ENCODE measurements around the gene ARHGAP6.

The ARHGAP6 gene

DNA sequence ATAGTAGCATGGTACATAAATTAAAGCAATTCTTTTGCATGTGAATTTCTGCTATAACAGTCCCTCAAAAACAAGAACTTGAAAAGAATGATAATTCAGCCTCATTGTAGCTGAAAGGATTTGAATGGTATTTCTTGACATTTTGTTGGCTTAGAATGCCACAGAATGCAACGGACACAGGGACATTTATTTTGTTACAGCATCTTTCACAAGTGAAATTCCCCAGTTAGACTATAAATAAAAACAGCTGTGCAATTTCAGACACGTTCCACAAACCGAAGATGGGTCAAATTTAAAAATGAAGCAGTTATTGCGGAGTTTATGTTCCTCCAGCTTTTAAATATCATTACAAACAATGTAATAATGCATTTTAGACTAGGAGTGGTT lies 455.3 kb downstream of the ARHGAP6 start:
- Histone ChIP-seq H3K36me3 (ENCODE audit: low read depth) (no peaks in the 10 kb centered on the region), H3K4me1 (ENCODE audit: insufficient read depth, poor library complexity, severe bottlenecking) (no peaks in the 10 kb centered on the region), H3K27ac (ENCODE audit: poor library complexity, severe bottlenecking) (no peak overlapping the region), H3K27me3 (ENCODE audit: insufficient read depth, poor library complexity, severe bottlenecking) (no peaks in the 10 kb centered on the region), H3K4me3 (ENCODE audit: severe bottlenecking) (no peak overlapping the region), H3K9me3 (ENCODE audit: severe bottlenecking) (no peaks in the 10 kb centered on the region)
- ATAC-seq (ENCODE audit: low read depth) (no peak), DNase-seq (ENCODE audit: low spot score) (no peak)
- TF ChIP-seq, protein P1, sequence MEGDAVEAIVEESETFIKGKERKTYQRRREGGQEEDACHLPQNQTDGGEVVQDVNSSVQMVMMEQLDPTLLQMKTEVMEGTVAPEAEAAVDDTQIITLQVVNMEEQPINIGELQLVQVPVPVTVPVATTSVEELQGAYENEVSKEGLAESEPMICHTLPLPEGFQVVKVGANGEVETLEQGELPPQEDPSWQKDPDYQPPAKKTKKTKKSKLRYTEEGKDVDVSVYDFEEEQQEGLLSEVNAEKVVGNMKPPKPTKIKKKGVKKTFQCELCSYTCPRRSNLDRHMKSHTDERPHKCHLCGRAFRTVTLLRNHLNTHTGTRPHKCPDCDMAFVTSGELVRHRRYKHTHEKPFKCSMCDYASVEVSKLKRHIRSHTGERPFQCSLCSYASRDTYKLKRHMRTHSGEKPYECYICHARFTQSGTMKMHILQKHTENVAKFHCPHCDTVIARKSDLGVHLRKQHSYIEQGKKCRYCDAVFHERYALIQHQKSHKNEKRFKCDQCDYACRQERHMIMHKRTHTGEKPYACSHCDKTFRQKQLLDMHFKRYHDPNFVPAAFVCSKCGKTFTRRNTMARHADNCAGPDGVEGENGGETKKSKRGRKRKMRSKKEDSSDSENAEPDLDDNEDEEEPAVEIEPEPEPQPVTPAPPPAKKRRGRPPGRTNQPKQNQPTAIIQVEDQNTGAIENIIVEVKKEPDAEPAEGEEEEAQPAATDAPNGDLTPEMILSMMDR (IDR thresholded peaks at IDR 0.05; ENCODE audit: poor library complexity, severe bottlenecking) = no peak

DNA sequence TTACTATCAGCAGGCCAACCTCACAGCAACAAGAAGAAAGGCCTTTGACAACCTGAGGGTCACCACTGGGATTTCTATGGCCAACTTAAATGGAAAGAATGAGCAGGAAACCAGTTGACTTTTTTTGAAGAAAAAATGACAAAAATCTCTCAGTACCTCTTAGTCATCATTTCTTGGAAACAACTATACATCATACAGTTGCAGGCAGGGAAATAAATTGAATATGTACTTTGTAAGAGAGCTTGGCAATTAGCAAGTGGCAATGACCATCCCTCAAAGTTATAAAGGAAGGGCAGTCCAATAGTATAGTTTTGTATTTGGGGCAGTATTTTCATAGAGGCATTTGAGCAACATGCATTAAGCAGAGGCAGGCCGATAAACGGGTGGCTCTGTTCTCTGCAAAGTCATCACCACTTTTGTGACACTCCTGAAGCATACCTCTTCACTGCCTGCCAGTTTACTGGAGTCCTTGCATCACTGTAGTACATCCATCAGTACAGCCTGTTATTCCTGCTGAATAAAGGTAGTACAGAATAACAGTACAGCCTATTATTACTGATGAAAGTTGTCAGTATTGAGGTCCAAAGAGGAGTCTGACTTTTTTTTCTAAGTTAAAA lies 455.8 kb downstream of the ARHGAP6 start:
- TF ChIP-seq, protein P1 (IDR thresholded peaks at IDR 0.05; ENCODE audit: poor library complexity, severe bottlenecking) = no peak
- ATAC-seq (ENCODE audit: low read depth) = no peak
- DNase-seq (ENCODE audit: low spot score) = no peak

DNA sequence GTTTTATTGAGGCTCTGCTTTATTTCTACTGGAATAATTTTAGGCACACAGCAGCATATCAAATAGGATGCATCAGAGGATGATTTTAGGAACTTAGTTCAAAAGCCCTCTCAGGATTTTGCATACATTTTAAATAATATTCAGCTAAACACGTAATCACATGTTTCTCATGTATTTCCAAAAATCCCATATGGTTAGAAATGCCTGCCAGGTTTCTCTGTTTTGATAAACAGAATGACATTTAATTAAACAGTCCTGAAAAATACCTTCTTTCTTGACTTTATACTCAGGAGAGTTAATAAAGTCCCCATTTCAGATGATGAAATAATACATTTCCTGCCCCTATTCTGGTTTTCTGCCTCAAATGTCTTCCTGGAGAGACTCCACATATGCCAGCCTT lies 459.0 kb downstream of the ARHGAP6 start:
- ATAC-seq (ENCODE audit: low read depth) (no peak), DNase-seq (ENCODE audit: low spot score) (no peak)
- Histone ChIP-seq H3K4me1 (ENCODE audit: insufficient read depth, poor library complexity, severe bottlenecking) (no peaks in the 10 kb centered on the region), H3K27ac (ENCODE audit: poor library complexity, severe bottlenecking) (no peak overlapping the region), H3K36me3 (ENCODE audit: low read depth) (no peaks in the 10 kb centered on the region), H3K9me3 (ENCODE audit: severe bottlenecking) (no peaks in the 10 kb centered on the region), H3K4me3 (ENCODE audit: severe bottlenecking) (no peak overlapping the region), H3K27me3 (ENCODE audit: insufficient read depth, poor library complexity, severe bottlenecking) (no peaks in the 10 kb centered on the region)
- TF ChIP-seq, protein P1 (IDR thresholded peaks at IDR 0.05; ENCODE audit: poor library complexity, severe bottlenecking) = no peak

More for the DNA sequence above, 455.8 kb downstream of the ARHGAP6 start:
- Histone ChIP-seq H3K27me3 (ENCODE audit: insufficient read depth, poor library complexity, severe bottlenecking) (no peaks in the 10 kb centered on the region), H3K9me3 (ENCODE audit: severe bottlenecking) (no peaks in the 10 kb centered on the region), H3K36me3 (ENCODE audit: low read depth) (no peaks in the 10 kb centered on the region), H3K27ac (ENCODE audit: poor library complexity, severe bottlenecking) (no peak overlapping the region), H3K4me3 (ENCODE audit: severe bottlenecking) (no peak overlapping the region), H3K4me1 (ENCODE audit: insufficient read depth, poor library complexity, severe bottlenecking) (no peaks in the 10 kb centered on the region)

GRCh38 chrX:11205796-11206195 lies 459.9 kb downstream of the ARHGAP6 start:
- Histone ChIP-seq H3K27ac (ENCODE audit: poor library complexity, severe bottlenecking) (no peak overlapping the region), H3K36me3 (ENCODE audit: low read depth) (no peaks in the 10 kb centered on the region), H3K4me1 (ENCODE audit: insufficient read depth, poor library complexity, severe bottlenecking) (no peaks in the 10 kb centered on the region), H3K9me3 (ENCODE audit: severe bottlenecking) (no peaks in the 10 kb centered on the region), H3K4me3 (ENCODE audit: severe bottlenecking) (no peak overlapping the region), H3K27me3 (ENCODE audit: insufficient read depth, poor library complexity, severe bottlenecking) (no peaks in the 10 kb centered on the region)
- DNase-seq (ENCODE audit: low spot score) (no peak), ATAC-seq (ENCODE audit: low read depth) (no peak)
- TF ChIP-seq, protein P1 (IDR thresholded peaks at IDR 0.05; ENCODE audit: poor library complexity, severe bottlenecking) = no peak

- no peaks in the 10 kb centered on the region for H3K27me3 ChIP-seq (ENCODE audit: insufficient read depth, poor library complexity, severe bottlenecking)
- H3K36me3 ChIP-seq (ENCODE audit: low read depth) = no peaks in the 10 kb centered on the region
- ATAC-seq (ENCODE audit: low read depth) = no peak
- peaks cover 8% of the 10 kb centered on the region for H3K4me1 ChIP-seq (ENCODE audit: insufficient read depth, poor library complexity, severe bottlenecking)
- H3K4me3 ChIP-seq (ENCODE audit: severe bottlenecking) = no peak overlapping the region
- no peak for DNase-seq (ENCODE audit: low spot score)
- H3K27ac ChIP-seq (ENCODE audit: poor library complexity, severe bottlenecking) = no peak overlapping the region
- TF ChIP-seq, protein P1 (IDR thresholded peaks at IDR 0.05; ENCODE audit: poor library complexity, severe bottlenecking) = no peak
- no peaks in the 10 kb centered on the region for H3K9me3 ChIP-seq (ENCODE audit: severe bottlenecking)
Measured at GRCh38 chrX:11197671-11198070, 468.0 kb downstream of the ARHGAP6 start.
